Neural crest cell (in vitro differentiated cells): ENCODE results near the gene TBL2. TPM values are rescaled to one million over a fixed set of nuclear protein-coding genes. Genes with fewer than 3 reads are reported as not detected.
"Not testable (repeated sequence)": the region's sequence is repeated elsewhere in the genome, so short reads cannot be mapped to it uniquely, and the experiment has no call there.

ENCODE experiments used
- DNase-seq: peaks from one replicate; pipeline ENCODE4 v3.0.0; 2021; ENCODE audit warnings: low read depth, mixed read lengths, low spot score
- H3K27ac Mint-ChIP-seq: one replicate; pipeline ENCODE4 v1.8.0; 2021; ENCODE audit warnings: mild to moderate bottlenecking, mixed read lengths; ENCODE audit not compliant: unreplicated experiment
- H3K27me3 Mint-ChIP-seq: 2 replicates; pipeline ENCODE4 v1.8.0; 2021; ENCODE audit warnings: low read depth, mild to moderate bottlenecking, mixed read lengths
- H3K36me3 Mint-ChIP-seq: 2 replicates; pipeline ENCODE4 v1.8.0; 2021; ENCODE audit warnings: low read depth, mild to moderate bottlenecking, mixed read lengths
- H3K4me1 Mint-ChIP-seq: 2 replicates; pipeline ENCODE4 v1.8.0; 2021; ENCODE audit warnings: mixed read lengths
- H3K4me3 Mint-ChIP-seq: one replicate; pipeline ENCODE4 v1.8.0; 2021; ENCODE audit warnings: mild to moderate bottlenecking, mixed read lengths
- H3K9me3 Mint-ChIP-seq: 2 replicates; pipeline ENCODE4 v1.8.0; 2021; ENCODE audit warnings: mixed read lengths
- total RNA-seq: library from RNA; stranded (reverse); gene quantifications from 2 replicates; pipeline ENCODE4 v1.2.1, GENCODE V29; 2021
- TF ChIP-seq, protein P1 (sequence below): fragments of 200-600 bp; sonication (generic); conservative IDR thresholded peaks from 2 replicates; pipeline ENCODE4 v1.5.0; 2021; ENCODE audit warnings: antibody characterized with exemption, mild to moderate bottlenecking

Gene TBL2
- total RNA-seq, 1 donor from 2014 or later: 45.6 TPM

DNA sequence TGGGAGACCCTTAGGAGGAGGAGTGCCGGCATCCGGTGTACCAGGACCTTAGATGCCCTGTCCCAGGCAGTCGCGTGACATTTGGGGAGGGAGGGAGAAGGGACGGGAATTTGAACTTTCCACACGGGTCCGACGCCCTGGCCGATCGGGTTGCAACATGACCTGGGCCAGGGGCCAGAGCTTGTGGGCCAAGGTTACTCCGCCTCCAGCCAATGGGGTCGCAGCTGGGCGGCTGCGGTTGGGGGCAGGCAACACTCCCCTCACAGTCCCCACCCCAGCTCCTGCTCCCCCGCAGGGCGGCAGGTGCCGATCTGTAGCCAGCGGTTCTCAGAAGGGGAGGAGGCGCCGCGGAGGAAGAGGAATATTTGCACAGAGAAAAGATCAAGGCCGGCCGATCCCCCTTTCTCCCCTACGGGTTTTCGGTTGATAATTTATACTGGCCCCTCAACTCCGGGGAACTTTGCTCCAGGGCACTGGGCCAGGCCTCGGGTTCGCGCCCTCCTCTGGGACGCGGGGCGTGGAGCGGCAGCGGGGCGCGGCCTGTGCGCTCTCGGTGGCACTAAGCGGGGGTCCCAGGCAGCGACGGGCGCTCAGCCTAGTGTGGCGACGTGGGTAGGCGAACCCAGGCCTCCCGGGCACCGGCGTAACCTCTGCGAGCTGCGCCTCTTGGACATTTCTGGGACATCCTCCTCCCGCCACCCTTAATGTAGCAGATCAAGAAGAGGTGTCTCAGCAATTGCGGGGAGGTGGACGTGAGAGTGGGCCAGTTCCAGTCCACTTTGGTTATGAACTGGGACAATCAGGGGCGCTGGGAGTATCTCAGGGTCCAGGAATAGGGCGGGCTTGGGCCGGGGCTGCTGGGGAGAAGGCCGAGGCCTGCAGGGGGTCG is 44.8 kb upstream of the TBL2 start:
- Mint-ChIP-seq H3K36me3 (no peaks in the 10 kb centered on the region), H3K9me3 (no peaks in the 10 kb centered on the region), H3K27ac (no peak overlapping the region), H3K4me1 (no peaks in the 10 kb centered on the region), H3K27me3 (peaks cover 77% of the 10 kb centered on the region), H3K4me3 (peak overlapping the region; percentile 70)
- TF ChIP-seq, protein P1, sequence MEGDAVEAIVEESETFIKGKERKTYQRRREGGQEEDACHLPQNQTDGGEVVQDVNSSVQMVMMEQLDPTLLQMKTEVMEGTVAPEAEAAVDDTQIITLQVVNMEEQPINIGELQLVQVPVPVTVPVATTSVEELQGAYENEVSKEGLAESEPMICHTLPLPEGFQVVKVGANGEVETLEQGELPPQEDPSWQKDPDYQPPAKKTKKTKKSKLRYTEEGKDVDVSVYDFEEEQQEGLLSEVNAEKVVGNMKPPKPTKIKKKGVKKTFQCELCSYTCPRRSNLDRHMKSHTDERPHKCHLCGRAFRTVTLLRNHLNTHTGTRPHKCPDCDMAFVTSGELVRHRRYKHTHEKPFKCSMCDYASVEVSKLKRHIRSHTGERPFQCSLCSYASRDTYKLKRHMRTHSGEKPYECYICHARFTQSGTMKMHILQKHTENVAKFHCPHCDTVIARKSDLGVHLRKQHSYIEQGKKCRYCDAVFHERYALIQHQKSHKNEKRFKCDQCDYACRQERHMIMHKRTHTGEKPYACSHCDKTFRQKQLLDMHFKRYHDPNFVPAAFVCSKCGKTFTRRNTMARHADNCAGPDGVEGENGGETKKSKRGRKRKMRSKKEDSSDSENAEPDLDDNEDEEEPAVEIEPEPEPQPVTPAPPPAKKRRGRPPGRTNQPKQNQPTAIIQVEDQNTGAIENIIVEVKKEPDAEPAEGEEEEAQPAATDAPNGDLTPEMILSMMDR: no peak
- no peak for DNase-seq

GRCh38 chr7:73622527-73622908 is 44.1 kb upstream of the TBL2 start:
- Mint-ChIP-seq H3K36me3 (no peaks in the 10 kb centered on the region), H3K4me3 (peak overlapping the region; percentile 31), H3K4me1 (no peaks in the 10 kb centered on the region), H3K27ac (no peak overlapping the region), H3K9me3 (no peaks in the 10 kb centered on the region), H3K27me3 (peaks cover 71% of the 10 kb centered on the region)
- DNase-seq: no peak
- TF ChIP-seq, protein P1: no peak

- H3K27me3 Mint-ChIP-seq: peaks cover 61% of the 10 kb centered on the region
- no peak overlapping the region for H3K27ac Mint-ChIP-seq
- DNase-seq: no peak
- TF ChIP-seq, protein P1: no peak
- no peaks in the 10 kb centered on the region for H3K9me3 Mint-ChIP-seq
- no peaks in the 10 kb centered on the region for H3K36me3 Mint-ChIP-seq
- no peak overlapping the region for H3K4me3 Mint-ChIP-seq
- H3K4me1 Mint-ChIP-seq: no peaks in the 10 kb centered on the region
Measured at GRCh38 chr7:73621168-73622063, 43.0 kb upstream of the TBL2 start.

DNA sequence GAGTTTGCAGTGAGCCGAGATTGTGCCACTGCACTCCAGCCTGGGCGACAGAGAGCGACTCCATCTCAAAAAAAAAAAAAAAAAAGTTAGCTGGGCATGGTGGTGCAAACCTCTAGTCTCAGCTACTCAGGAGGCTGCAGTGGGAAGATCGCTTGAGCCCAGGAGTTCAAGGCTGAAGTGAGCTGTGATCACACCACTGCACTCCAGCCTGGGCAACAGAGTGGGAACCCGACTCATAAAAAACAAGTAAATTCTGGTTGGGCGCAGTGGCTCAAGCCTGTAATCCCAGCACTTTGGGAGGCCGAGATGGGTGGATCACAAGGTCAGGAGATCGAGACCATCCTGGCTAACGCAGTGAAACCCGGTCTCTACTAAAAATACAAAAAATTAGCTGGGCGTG is 41.0 kb upstream of the TBL2 start:
- not testable (repeated sequence) for H3K9me3 Mint-ChIP-seq, H3K4me3 Mint-ChIP-seq, DNase-seq, H3K36me3 Mint-ChIP-seq, H3K27ac Mint-ChIP-seq, H3K4me1 Mint-ChIP-seq
- H3K27me3 Mint-ChIP-seq: peaks cover 42% of the 10 kb centered on the region

GRCh38 chr7:73618538-73618937 is 40.2 kb upstream of the TBL2 start:
- H3K4me1 Mint-ChIP-seq: no peaks in the 10 kb centered on the region
- TF ChIP-seq, protein P1: no peak
- peaks cover 42% of the 10 kb centered on the region for H3K27me3 Mint-ChIP-seq
- H3K4me3 Mint-ChIP-seq: no peak overlapping the region
- no peak overlapping the region for H3K27ac Mint-ChIP-seq
- no peaks in the 10 kb centered on the region for H3K9me3 Mint-ChIP-seq
- no peak for DNase-seq
- no peaks in the 10 kb centered on the region for H3K36me3 Mint-ChIP-seq

DNA sequence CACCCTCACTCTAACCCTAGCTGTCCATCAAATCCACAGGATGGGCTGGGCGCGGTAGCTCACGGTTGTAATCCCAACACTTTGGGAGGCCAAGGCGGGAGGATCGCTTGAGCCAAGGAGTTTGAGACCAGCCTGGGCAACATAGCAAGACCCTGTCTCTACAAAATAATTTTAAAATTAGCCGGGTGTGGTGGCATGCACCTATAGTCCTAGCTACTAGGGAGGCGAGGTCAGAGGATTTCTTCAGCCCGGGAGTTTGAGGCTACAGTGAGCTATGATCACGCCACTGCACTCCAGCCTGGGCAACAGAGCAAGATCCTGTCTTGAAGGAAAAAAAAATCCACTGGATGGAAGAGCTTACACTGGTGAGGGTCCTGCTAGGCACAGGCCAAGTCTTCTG is 39.1 kb upstream of the TBL2 start:
- peaks cover 35% of the 10 kb centered on the region for H3K27me3 Mint-ChIP-seq
- H3K4me1 Mint-ChIP-seq: not testable (repeated sequence)

More for the DNA sequence above, 39.1 kb upstream of the TBL2 start:
- H3K4me3 Mint-ChIP-seq, DNase-seq, H3K9me3 Mint-ChIP-seq, H3K27ac Mint-ChIP-seq, H3K36me3 Mint-ChIP-seq: not testable (repeated sequence)
